NCI-H446 (cell line): ENCODE results near the gene SCP2.
"Not testable (repeated sequence)": the region's sequence is repeated elsewhere in the genome, so short reads cannot be mapped to it uniquely, and the experiment has no call there.

ENCODE experiments used
- DNase-seq, 2 experiments: peaks; one replicate each; lab custom pipeline; 2025; lab: John Stamatoyannopoulos, UW

The SCP2 gene

DNA sequence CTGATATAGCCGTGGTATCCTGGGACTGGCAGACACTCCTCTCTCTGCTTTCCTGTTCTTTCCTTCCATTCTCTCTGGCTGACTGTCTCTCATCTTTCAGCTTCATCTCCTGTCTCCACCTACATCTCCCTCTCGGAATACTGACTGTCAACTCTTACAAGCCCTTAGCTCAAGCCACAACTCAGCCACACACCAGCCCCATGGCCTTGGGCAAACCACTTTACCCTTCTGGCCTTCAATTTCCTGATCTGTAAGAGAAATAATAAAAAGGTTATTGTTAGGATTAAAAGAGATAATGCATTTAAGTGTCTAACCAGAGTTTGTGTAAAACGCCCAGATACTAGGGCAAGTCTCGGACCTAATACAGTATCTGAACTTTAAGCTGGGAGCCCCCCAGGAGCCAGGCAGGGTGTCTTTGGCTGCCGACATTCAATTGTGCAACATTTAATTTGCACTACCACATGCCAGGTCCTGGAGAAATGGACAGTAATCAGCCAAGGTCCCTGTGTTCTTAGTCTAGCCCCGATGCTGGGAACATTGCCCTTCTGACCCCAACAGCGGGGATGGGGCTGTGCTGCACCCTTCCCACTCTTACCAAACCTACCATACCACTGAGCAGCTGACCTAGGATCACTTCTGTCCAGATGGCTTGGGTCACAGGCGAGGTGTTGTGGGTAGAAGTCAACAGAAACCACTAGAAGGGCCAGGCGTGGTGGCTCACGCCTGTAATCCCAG, 10.7 kb upstream of the SCP2 start:
- no peak for DNase-seq

GRCh38 chr1:52917156-52917555, 9.9 kb upstream of the SCP2 start:
- no peak for DNase-seq

DNA sequence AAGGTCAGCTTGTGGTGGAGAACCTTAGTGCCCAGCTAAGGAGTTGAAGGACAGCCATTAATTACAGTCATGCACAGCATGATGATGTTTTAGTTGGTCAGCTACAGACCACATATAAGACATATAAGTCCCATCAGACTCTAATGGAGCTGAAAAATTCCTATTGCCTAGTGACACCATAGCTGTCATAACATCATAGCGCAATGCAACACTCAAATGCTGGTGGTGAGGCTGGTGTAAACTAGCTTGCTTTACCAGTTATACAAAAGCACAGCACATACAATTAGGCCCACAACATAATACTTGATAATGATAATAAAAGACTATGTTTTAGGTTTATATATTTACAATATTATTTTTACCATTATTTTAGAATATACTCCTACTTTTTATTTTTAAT, 9.5 kb upstream of the SCP2 start:
- DNase-seq = no peak

DNA sequence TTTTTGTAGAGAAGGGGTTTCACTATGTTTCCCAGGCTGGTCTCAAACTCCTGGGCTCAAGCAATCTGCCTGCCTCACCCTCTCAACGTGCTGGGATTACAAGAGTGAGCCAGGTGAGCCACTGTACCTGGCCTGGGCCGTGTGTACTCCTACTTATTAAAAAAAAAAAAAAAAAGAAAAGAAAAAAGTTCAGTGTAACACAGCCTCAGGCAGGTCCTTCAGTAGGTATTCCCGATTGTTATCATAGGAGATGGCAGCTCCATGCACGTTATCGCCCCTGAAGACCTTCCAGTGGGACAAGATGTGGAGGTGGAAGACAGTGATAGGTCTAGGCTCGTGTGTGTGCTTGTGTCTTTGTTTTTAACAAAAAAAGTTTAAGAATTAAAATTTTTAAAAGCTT, 8.9 kb upstream of the SCP2 start:
- DNase-seq = no peak

GRCh38 chr1:52919051-52919722, 7.9 kb upstream of the SCP2 start:
- no peak for DNase-seq

- DNase-seq = no peak
These were observed 7.2 kb upstream of the SCP2 start for GRCh38 chr1:52919723-52920483.

DNA sequence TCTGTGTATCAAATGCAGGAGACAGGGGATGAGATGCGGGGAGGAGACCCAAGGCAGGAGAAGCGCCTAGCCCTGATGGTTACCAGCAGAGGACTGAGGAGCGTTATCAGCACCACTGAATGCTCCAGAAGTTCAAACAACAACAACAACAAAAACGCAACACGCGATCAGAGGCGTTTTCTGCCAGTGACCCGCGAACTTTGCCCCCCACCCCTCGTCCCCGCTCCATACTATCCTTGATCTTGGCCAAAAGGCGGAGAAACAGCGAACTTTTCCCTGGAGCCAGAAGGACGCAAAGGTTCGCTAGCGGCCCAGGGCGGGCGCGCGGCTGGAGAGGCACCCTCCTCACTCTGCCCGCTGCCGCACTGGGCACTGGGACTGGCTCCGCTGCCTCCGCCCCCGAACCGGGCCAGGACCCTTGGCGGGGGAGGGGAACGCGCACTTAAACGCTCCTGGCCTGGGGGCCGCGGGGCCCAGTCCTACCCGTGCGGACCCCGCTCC, 6.2 kb upstream of the SCP2 start:
- DNase-seq = no peak

DNA sequence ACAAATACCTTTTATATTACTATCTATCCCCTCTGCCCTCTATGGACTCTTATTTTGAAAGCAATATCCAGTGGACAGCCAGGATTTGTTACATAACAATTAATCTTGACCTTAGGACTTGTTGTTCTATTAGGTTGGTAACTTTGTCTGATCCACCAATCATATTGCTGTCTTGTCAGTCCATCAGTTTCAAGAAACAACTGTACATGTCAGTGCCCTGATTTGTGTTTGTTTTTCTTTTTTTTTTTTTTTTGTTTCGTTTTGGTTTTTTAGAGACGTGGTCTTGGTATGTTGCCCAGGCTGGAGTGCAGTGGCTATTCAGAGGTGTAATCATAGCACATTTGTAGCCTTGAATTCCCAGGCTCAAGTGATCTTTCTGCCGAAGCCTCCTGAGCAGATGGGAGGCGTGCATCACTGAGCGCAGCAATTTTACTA, 1.5 kb upstream of the SCP2 start:
- DNase-seq = peak in 1 of 2 experiments; percentile 39

- DNase-seq = no peak
These were observed 238 bp upstream of the SCP2 start for GRCh38 chr1:52926864-52927211.

GRCh38 chr1:52928015-52928404, 934 bp downstream of the SCP2 start:
- no peak for DNase-seq

DNA sequence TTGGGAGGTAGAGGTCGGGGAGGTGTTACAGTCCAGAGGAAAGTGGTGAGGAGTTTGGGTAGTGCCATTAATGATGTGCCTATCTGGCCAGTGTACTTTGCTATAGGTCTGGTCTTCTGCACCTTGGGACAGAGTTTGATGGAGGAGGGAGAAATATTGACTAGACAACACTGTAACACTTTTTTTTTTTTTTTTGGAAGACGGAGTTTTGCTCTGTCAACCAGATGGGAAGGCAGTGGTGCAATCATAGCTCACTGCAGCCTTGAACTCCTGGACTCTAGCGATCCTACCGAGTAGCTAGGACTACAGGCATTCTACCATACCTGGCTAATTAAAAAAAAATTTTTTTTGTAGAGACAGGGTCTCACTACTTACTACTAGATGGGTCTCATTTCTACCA, 1.9 kb downstream of the SCP2 start:
- DNase-seq = no peak

GRCh38 chr1:52937433-52938182, 10.5 kb downstream of the SCP2 start:
- no peak for DNase-seq

DNA sequence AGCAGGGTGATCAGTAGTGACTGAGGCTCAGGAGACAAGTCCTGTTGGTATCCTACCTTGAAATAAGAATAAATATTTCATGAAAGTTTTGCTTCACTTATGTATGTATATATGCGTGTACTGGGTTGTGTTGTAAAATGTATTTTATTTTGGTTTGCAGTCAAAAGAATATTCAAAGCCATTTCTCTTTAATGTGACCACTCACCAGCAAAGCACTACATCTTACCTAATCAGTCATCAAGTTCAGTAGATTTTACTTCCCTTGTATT, 11.0 kb downstream of the SCP2 start:
- DNase-seq = no peak

DNA sequence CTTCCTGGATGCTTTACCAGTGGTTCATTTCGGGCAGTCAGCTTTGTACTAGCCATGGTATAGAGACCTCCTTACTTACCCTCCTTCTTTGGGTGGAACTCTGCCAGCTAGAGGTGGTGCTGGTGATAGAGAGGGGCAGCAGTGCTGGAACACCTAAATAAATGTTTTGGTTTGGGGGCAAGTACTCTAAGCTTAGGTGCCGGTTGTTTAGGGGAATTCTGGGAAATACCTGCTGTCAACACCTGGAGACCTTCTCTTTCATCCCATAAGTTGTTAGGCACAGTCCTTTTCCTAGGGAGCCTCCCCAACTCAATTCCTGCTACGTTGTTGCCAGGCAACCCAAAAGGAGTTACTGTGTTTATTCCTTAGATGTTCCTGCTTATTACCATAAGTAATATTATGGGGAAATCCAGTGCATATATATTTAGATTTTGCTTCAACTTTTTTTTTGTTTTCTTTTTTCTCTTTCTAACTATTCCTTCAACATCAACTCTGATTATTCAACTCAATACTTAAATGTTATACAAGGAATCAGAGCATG, 16.9 kb downstream of the SCP2 start:
- DNase-seq = no peak

- no peak for DNase-seq
These were observed 17.5 kb downstream of the SCP2 start for GRCh38 chr1:52944566-52944965.

DNA sequence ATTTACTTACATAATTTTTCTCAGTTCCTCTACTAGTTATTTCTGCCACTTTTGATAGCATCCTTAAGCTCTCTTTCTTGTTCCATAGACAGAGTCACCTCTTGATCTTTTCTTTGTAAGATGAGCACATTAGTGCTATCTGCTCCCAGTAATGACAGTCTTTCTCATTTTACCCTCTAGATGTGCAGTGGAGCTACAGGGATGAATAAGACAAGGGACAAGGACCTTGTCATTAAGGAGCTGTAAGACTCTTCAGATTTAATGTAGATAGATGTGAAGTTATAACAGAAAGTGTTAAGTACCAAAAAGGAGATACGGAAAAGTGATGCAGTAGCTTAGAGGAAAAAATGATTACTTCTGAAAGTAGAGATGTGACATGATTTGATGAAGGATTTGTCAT, 20.4 kb downstream of the SCP2 start:
- DNase-seq = no peak

DNA sequence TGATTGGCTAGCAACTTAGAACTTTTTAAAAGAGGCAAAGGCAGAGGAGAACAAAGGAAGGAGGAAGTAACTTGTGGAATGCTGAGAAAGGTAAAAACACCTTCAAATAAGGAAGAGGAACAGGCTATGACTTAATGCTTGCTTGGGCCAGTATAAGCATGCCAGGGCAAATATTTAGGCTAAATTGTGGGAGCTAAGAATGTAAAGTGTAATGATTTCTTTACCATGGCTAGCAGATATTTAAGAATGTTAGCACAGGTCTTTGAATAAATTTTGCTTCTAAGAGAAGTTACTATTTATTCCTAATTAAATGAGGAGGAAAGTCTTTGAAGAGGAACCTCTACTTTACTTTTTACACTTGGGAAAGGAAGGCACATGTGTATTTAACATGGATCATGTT, 22.5 kb downstream of the SCP2 start:
- not testable (repeated sequence) for DNase-seq

GRCh38 chr1:52952112-52952511, 25.0 kb downstream of the SCP2 start:
- DNase-seq = no peak

GRCh38 chr1:52955129-52955970, 28.3 kb downstream of the SCP2 start:
- DNase-seq = peak; percentile 34 to 53

DNA sequence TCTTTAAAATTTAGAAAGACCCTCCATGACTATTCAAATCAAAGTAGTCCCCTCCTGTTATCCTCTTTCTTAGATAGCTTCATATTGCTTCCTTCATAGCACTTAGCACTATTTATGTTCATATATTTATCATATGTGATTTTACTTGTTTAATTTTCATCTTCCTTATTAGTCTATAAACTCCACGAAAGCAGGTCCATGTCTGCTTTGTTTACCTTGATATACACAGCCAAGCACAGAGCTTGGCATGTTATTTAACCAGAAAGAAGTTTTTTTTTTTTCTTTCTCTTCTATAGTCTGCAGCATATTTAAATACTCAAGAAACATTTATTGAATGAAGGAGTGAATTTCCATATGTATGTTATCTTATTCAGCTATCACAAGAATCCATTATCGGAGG, 36.0 kb downstream of the SCP2 start:
- DNase-seq = no peak

- no peak for DNase-seq
These were observed 40.6 kb downstream of the SCP2 start for GRCh38 chr1:52967666-52968065.
